Stimulated activated CD4-positive, alpha-beta T cell treated with anti-CD3 and anti-CD28 coated beads, Interleukin-15, amount 100 ng/mL, for 24 hours (primary cell): Measurements from ENCODE around the gene CES5A.
"Not testable (repeated sequence)": the region's sequence is repeated elsewhere in the genome, so short reads cannot be mapped to it uniquely, and the experiment has no call there.

Experiments used
- DNase-seq: peaks from one replicate; pipeline ENCODE4 v3.0.0-alpha.2; 2020

CES5A gene

DNA sequence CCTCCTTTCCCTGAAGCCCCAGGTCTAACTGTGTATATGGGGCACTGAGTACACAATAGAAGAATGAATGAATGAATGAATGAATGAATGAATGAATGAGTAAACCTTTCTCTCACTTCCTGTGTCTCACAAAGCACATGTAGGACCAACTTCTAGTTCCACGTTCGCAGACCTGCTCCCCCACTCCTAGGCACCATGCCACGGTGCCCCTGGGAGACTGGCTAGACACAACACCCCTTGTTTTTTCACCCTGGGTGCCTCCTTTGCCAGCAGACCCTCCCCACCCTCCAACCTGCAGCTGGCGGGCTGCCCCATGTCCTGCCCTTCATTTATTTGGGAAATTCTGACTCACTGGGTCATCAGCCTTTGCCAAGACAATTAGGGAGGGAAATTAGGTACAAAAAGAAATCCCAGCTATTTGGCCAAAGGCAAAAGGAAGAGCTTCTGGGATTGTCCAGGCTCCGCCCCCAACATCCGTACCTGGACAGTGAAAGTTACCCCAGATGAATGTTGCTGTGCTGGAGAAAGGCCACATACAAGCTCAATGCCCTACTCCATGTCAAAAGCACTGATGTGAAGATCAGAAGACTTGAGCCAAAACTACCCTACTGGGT lies 50.0 kb downstream of the CES5A start:
- no peak for DNase-seq

DNA sequence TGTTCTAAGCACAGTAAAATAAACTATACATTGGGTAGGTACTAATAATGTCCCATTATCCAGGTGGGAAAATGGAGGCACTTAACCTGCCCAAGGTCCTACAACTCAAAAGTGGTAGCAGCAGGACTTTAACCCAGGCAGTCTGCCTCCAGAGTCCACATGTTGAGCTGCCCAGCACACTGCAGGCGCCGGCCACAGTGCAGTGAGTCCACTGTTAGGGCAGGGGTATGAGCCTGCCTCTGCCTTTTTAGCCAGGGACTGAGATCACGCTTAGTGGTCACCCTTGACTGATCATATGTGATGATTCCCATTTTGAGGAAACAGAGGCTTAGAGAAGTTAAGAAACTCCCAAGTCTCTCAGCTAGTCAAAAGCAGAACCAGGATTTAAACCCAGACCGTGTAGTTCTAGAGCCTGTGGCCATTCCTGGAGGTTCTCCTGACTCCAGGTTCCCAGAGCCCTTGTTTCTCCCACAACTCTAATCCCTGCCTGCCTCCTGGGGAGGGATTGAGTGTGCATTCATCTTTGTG lies 50.6 kb downstream of the CES5A start:
- DNase-seq = no peak

DNA sequence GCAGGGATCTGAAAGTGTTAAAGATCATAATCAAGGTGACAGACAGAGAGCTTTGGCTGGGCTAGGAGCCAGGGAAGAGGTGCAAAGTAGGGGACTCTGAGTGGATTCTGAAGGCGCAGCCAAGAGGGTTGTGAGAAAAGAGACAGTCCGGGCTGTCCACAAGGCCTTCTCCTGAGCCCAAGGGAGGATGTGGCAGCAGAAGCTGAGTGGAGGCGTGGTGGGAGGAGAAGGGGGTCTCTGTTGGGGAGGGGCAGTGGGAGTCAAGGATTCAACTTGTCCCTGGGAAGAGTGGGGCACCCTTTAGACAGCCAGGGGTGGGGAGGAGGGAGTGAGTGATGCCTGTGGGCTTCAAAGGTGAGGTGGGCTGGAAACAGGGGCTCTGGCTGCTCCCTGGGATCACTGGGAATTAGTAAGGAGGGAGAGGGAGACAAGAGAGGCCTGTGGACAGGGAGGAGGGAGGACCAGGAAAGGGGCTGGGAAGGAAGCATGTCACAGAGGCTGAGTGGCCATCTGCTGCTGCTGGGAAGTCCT lies 52.8 kb downstream of the CES5A start:
- no peak for DNase-seq

DNA sequence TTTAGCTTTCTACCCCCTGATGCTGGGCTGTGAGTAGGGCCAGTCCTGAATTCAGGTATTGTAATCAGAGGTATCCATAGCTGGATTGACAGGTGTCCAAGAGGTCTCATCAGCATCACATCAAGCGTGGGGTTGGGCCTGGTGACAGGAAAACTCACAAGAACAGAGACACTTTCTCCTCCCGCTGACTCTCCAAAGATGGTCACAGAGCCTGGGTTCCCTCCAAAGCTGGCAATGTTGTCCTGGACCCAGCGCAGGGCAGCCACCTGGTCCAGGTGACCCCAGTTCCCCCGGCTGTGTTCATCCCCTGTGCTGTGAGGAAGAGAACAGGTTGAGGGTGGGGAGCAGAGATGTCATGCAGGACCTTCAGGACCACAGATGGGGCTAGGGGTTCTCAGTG lies 54.0 kb downstream of the CES5A start:
- no peak for DNase-seq

DNA sequence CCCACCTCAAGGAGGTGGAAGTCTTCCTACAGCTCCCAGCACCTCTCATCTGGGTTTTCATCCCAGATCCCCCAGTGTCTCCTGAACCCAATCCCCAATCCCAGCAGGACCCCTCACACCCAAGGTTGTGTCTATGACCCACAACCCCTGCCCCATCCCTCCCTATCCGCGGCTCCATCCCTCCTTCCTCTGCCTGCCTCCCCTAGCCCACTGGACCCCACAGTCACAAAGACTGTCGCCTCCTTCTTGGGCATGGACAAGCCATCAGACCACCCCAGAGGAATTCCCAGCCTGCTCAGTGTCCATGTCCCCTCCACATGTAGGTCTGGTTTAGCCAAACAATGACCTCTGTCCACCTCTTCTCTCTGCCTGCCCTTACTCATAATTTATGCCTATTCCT lies 54.6 kb downstream of the CES5A start:
- DNase-seq = no peak

DNA sequence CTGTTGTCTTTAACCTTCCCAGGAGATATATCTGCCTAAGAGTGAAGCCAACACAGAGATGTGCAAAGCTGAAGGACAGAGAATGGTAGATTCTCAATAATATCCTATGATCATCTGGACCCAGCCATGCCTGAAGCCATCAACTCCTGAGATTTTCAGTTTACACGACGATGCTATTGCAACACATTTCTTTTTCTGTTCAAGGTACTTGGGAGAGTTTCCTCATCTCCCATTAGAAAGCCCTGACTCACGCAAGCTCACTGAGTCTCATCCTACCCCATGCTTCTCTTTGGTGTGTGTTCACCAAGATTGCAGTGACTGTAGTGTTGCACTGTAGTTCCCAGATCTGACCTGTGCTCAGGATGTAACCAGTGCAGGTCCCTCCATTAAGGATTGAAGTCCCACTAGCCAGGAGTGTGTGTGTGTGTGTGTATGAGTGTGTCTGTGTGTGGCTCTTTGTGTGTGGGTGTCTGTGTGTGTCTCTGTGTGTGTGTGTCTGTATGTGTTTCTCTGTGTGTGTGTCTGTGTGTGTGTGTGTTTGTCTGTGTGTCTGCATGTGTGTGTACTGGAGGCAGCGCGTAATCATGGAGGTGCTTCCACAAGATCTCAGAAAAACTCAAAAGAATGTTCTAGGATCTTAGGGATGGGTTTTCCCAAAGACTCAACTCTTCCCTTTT lies 57.8 kb downstream of the CES5A start:
- no peak for DNase-seq

DNA sequence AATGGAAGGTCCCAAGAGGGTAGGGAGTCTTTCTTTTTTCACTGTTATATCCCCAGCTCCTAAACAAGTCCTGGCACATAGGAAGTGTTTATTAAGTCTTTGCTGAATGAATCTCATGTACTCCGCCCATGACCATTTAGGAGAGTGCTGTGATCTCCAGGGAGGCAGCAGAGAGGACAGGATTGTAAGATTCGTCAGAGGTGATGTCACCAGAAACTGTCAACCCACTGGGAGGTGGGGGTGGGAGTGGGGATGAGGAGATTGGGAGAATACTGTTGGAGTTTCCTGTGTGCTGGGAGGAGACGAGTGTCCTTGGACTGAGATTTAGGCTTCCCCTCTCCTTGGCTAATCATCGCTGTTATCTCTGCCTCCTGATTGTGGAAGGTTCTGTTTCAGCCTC lies 59.0 kb downstream of the CES5A start:
- not testable (repeated sequence) for DNase-seq

DNA sequence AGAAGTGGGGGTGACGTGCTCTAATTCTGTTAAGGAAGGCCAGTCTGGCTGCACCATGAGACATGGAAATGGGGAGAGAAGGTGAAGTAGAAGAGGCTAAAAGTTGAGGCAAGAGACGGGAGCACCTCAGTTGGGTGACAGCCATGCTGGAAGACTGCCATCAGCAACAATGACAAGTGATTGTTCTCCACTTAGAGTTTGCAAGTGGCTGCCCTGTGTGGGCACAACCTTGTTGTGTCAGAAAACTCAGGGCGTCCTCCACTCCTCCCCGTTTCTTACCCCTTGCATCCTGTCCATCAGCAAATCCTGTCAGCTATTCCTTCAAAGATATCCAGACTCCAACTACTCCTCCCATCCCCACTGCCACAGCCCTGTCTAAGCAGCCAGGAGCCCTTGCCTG lies 59.9 kb downstream of the CES5A start:
- DNase-seq = no peak

DNA sequence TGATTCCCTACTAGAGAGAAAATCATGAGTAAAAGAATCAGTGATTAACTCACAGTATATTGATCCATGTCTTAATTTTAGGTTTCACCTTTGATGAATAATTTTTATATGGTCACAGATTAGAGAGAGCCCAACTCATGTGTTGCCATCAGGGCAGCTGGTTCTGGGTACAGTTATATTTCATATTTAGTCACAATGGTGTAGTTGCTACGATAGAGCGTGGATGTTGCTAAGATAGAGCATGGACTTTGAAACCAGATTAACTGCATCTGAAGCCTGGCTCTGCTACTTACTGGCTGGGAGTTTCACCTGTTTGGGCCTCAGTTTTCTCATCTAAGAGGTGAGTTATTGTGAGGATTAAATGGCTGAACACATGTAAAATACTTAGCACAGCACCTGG lies 61.0 kb downstream of the CES5A start:
- DNase-seq = not testable (repeated sequence)

DNA sequence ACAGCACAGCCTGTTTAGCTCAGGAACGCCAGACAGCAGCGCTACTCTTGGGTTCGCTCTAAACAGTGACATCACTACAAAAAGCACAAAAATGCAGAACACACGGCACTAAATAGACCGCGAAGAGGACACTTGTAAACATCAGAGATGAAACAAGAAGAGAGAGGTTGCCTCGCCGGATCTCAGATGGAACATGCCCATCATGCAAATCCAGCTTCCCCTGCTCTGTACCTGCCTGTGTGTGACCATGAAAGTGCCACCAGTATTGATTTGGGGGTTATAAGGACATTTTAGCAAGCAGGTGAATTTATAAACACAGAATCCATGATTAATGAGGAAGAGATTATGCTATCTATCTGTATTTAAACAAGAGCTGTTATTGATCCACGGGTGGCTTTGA lies 61.4 kb downstream of the CES5A start:
- DNase-seq = not testable (repeated sequence)

DNA sequence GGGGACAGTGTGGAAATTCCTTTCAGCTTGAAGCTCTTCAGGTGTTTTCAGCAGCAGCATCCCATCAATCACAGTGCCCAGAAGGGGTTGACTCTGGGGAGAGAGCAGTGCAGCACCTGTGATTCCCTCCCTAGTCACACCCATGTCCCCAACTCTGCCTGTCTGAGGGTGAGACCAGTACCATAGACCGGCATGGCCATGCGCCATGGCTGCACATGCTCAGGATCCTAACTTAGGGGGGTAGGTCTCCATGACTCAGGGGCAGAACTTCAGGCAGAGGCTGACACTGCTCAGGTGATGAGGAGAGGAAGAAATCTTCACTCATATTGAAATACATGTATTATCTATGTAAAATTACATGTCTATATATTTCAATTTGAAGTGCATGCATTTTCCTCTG lies 62.2 kb downstream of the CES5A start:
- DNase-seq = no peak

DNA sequence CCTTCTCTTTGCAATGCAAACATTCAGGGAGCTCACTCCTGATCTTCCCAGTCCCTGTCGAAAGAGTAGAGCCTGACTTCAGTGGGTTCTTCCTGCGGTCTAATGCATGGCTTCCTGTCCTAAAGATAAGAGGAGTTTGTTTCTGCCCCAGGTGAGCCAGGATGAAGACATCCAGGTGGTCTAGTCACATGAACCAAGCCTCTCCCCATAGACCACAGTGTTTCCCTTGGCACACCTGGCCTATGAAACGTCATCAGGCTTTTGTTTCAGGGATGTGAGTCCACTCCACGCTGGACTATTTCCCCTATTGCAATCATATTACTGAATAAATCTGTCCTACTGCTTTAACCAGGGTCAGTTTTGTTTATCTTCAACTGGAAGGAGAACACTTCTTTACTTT lies 63.4 kb downstream of the CES5A start:
- DNase-seq = no peak

DNA sequence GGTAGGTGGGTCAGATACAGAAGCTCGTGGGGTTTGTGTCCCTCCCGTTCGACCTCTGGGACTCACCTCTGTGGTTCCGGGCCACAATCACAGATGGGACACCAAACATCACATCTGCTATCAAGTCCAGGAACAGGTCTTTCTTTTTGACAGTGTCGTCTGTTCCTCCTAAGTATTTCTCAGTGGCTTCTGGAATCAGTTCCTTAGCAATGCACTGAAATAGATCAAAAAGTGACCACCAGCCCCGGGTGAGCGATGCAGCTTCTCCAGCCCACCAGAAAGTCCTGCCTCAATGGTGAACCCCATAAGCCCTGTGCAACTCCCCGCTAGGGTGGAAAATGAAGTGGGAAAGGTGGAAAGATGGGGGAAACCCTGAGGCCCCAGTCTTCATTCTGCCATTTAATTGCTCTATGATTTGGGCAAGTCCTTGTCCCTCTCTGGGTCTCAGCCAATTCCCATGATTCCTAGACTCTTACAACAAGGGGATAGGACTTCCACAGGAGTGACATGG lies 64.7 kb downstream of the CES5A start:
- no peak for DNase-seq

DNA sequence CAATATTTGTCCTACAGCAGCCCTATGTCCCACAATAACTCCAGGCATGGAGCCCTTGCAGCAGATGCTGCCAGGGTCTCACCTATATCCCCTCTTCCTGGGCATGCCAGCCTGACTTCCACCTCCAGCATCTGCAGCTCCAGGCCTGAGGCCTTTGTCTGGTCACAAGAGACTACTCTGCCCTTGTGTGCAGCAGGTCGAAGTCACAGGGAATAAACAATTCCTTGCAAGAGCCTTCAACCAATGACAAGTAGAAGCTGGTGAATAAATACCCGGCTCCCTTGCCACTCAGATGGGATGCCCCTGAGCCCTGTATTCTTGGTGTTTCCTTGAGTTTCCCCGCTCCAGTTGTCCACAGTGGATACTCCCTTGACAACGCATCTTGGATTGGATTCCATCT lies 65.3 kb downstream of the CES5A start:
- DNase-seq = no peak

DNA sequence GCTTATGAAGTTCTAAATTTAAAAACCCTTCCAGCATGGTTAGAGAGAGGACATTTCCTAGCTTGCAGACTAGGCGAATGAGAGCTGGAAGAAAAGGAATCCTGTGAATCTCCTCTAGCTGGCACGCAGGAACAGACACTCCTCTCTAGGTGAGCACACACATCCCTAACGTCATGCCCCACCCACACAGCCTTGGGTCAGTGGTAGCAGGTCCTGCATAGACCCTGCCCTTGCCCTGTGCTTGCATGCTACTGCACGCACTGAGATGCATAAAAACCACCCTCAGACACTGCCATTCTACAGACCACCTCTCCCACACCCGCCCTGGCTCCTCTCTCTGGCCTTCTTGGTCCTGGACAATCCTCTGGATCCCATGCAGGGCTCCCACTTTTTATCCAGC lies 65.8 kb downstream of the CES5A start:
- DNase-seq = no peak

DNA sequence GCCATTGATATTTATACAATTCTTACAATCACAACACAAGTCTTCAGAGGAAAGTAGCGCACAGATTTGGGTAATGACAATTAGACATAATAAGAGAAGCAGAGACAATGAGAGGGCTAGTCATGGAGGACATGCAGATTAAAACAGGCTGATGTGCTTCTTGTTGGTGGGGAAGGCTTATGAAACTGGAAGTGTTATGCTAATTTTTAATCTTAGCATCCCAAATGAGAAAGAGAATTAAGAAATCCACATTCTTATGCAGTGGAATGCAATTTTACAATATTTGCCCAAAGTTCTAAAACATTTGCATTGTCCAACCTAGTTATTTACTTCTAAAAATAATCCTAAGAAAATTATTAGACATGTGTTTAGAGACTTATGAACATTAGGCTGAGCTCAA lies 66.9 kb downstream of the CES5A start:
- not testable (repeated sequence) for DNase-seq

DNA sequence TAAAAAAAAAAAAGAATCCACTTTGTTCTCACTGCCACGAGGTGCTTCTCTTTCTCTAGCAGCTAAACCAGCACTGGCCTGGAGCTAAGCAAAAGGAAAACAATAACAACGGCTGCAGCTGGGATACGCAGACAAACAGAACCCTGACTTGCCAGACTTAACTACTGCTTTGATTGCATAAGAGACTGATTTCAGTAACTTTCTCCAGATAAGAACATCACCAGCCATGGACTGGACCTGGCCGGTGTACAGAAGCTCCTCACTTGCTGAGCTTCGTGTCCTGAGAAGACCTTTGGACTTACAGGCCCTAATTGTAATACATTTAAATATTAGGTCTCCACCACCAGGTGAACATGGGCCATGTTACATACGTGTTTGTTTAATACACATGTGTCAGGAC lies 70.1 kb downstream of the CES5A start:
- not testable (repeated sequence) for DNase-seq

DNA sequence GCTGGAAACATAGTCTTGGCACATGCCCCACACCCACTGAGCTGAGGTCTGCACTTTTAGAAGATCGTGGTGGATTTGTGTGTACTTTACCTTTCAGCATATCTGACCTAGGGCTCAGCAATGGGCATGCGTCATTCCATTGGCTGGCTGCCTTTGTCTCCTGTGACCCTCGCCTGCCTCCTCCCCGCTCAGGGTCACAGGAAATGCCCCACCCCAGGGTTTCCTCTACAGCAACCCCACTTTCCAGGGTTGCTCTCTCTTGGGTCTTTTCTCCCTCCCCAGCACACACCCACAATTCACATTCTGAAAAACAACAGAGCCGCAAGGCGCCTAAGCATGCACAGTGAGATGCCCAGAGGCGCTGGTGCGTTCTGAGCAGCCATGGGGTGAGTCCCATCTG lies 71.5 kb downstream of the CES5A start:
- not testable (repeated sequence) for DNase-seq
